ENCODE results near the gene CDK11A.
"Not testable (repeated sequence)": the region's sequence is repeated elsewhere in the genome, so short reads cannot be mapped to it uniquely, and the experiment has no call there.

The CDK11A gene

DNA sequence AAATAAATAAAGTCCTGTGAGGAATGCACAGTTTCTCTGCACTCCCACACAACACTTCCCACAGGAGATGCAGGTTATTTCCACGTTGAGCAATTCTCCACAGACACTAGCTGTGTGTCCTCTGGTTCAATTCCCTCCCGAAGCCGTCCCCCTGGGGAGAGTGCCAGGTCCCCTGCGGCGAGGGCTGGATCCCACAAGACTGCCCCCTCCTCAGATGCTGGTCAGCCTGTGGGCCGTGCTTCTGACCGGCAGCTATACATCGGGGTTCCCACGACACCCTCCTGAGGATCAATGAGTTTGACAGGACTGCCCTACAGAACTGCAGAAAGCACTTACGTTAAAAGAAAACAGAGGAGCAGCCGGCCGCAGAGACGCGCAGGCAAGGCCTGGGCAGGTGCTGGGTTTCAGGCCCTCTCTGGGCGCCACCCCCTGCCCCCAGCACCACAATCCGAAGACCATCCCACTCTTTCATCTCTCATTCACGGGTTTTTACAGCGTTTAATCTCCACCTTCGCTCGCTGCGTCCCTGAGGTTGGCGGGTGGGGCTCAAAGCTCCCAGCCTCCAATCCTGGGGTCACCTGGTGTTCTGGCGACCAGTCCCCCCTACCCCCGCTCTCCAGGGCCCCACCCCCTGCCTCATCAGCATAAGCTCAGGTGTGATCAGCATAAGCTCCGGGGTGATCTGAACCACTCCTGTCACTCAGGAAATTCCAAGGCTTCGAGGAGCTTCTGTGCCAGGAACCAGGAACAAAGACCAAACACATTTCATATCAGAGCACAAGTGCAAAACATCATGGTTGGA lies 40.9 kb downstream of the CDK11A start:
- DNase-seq (ENCODE audit: low read depth), result no peak

DNA sequence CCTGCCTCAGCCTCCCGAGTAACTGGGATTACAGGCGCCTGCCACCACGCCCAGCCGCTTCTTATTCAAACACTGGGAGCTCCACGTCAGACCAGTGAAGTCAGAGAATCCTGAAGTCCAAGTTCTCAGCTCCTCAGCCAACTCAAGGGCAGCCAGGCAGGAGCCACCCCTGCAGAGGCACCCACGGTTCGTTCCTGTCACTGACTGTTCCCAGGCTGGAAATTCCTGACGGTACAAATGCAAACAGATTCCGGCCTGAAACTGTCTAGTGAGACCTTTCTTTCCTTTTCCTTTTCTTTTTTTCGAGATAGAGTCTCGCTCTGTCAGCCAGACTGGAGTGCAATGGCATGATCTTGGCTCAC lies 43.3 kb downstream of the CDK11A start:
- no peak for DNase-seq (ENCODE audit: low read depth)

DNA sequence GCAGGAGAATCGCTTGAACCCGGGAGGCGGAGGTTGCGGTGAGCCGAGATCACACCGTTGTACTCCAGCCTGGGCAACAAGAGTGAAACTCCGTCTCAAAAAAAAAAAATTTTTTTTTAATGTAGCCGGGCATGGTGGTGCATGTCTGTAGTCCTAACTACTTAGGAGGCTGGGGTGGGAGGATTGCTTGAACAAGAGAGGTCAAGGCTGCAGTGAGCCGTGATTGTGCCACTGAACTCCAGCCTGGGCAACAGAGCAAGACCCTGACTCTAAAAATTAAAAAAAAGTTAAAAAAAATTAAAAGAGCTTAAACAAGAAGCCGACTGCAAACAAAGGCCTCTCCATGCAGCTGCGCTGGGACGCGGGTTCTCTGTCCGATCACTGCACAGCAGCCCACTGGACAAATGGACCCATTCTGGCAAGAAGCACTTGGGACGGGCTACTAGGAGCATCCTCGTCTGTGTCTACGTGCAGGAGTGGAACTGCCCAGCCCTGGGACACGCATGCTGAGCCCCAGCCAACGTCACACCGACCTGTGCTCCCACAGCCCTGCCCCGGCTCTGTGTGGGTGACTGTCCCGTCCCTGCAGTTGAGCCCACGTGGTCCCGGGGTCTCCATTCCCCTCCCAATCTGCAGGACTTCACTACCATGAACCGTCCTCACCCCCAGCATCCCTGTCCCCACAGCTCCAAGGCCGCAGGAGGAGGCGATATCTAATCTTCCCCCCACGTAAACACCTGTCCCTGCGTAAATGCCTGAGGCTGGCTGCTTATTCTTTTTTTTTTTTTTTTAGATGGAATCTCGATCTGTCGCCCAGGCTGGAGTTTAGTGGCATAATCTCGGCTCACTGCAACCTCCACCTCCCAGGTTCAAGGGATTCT lies 43.9 kb downstream of the CDK11A start:
- DNase-seq (ENCODE audit: low read depth), result no peak

DNA sequence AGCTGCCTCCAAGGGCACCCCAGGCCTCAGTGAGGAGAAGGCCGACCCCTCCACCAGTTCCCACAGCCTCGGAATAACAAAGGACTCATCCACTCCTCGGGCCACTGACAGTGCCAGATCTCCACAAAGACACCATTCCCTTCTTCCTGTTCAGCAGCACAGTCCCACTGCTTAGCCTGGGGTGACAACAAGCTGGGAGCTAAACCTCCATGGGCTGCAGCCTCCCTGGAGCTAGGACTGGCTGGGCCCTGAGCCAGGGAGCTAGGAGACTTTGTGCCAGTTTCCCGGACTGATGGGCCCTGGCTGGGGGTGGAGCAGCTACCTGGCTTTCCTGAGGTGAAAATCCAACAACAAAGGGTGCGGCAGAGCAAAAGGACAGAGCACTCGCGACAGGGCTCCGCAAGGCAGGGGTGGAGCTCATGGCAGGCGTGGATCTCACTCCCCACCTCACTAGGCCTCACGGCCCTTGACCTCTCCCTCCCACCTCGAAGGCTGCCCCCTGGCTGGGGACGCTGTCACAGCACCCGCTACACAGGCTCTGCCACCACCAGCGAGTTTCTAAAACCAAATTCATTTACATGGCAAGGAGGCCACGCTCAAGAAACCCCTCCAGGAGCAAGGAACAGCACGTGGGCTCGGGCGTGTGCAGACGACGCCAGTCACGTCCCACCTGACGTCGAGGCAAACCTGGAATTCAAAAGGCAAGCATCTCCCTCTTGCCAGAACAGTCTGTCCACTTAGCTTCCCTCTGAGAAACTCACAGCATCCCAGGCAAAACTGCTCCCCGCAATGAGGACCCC lies 45.4 kb downstream of the CDK11A start:
- peak; percentile 68 for DNase-seq (ENCODE audit: low read depth)

DNA sequence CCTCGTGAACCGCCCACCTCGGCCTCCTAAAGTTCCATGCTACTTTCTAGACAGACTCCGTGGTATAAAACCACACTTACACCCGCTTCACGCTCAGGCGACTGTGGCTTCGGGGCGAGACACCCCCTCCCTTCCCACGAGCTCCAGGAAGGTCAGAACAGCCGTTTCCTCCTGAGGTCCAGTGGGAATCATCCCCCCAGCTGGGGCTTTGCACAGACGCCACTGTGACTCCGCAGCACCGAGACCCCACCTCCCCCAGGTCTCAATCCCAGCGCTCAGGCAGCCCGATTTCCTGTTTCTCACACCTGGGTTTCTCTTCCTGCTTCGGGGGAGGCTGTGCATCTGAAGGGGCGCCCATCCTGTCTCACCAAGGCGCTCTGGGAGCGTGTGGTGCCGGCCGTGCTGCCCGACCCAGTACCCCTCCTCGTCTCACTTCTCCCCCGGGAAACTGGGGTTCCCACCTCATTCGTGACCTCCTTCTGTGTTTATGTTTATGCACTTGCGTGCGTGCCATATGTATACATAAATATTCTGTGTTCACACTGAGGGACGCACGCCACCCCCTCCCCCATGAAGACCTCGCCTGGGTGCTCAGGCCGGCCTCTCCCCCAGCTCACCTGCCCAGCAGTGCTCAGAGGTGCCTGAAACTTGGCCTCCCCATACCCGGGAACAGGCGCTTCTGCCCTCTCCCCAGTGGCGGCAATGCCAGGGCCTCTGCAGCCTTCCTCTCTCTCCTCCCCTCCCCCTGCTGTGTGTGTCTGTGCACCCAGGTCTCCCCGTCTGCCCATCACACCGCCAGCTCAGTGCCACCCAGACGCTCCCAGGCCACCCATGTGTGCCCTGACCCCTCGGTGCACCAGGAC lies 46.2 kb downstream of the CDK11A start:
- DNase-seq (ENCODE audit: low read depth), result peak; percentile 35

DNA sequence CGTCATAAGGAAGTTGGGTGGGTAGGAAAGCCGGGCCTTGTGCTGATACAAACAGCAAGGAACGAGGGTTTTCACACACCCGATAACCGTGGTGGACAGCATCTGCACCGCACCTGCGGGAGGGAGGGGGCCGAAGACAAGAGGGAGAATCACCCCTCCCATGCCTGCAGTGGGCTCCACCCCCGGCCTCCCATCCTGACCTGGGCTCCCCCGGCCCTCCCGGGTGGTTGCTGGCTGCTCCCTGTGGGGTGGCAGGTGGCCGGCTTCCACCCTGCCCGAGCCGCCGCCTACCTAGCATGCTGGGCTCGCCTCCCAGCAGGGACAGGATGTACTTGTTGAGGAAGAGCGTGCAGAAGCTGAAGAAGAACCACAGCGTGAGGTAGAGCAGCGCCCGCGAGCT lies 48.1 kb downstream of the CDK11A start:
- not testable (repeated sequence) for DNase-seq (ENCODE audit: low read depth)

DNA sequence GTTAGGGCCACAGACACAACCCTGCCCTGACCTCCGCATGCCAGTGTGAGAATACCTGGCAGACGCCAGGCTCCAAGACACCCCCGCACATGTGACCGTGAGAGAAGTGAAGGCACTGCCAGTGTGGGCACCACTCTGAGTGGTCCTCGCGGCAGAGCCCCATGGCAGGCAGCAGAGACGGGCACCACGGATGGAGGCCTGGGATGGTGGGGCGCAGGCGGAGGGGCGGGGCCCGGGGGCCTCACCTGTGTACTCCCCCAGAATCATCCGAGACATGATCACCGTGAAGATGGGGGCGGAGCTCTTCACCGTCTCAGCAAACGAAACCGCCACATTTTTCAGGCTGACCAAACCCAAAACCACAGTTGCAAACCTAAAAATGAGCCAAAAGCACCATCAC lies 48.9 kb downstream of the CDK11A start:
- DNase-seq (ENCODE audit: low read depth), result not testable (repeated sequence)

DNA sequence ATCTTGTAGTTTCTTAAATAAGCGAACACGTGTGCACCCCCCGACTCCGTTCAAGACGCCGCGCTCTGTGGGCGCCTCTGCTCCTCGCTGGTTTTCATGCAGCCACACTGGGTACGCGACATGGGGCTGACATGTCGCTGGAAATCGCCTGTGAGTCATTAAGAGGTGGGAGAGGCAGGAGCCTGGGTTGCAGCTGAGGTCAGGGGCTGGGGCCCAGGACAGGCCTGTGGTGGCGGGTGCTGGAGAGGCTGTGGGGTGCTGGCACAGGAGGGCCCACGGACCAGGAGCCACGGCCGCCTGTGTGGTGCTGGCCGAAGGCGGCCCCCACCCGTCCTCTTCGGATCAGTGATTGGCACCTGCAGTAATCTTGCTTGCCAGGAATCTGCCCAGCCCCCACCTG lies 49.4 kb downstream of the CDK11A start:
- not testable (repeated sequence) for DNase-seq (ENCODE audit: low read depth)

DNA sequence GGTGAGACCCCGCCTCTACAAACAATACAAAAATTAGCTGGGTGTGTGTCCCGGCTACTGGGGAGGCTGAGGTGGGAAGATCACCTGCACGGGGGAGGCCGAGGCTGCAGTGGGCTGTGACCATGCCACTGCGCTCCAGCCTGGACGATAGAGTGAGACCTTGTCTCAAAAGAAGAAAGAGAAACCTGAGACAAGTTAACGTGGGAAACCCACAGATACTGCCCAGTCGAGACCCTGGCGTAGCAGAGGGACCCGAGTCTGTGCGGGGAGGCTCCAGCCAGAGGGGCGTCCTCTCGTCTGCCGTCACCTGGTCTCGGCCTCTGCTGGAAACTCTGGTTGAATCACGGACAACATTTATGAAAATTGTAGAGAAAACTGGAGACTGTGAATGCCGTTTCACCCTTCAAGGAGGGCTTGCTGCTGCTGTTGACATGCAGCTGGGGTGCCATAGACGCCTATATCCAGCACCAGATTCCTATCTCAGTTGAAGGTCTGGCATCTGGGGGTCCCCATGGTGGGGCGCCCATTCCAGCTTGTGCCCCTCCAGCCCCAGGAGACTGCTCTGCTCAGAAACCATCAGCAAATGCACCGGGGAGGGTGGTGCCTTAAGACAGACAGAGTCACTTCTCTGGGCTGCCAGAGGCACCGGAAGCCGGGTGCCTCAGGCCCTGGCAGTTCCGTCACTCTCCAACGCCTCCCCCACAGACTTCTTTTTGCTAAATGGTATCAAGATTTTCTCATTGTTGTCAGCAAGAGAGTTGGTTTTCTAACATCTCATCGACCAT lies 51.8 kb downstream of the CDK11A start:
- DNase-seq (ENCODE audit: low read depth), result no peak

DNA sequence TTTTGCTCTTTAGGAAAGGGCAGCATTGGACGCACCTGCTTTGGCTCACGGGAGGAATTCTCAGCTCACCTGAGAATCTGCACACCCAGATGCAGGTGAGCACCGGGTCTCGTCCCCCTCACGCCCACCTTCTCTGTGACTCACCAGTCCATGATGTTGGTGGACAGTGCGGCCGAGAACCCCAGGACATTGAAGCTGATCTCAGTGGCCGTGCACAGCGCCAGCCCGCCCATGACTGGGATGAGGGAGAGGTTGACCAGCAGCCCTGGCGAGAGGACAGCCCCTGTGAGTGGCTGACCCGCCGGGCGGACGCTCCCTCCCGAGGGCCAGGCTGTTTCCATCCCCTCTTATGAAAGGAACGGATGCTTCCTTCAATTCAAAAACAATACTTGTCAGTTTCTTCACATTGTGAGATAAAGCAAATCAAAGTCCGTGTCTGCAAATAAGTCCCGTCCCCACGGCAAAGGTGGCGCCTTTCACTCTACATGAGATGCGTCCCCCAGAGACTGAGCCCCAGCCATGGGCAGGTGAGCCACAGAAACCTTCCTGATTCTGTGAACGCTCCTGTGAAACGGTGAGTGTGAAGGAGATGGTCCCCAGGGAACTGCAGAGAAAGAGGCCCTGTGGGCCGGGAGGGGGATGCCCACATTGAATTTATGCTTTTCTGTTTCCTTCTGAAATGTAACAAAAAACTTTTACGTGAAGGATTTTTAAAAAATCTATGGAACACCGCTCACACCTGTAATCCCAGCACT lies 52.6 kb downstream of the CDK11A start:
- DNase-seq (ENCODE audit: low read depth), result no peak

DNA sequence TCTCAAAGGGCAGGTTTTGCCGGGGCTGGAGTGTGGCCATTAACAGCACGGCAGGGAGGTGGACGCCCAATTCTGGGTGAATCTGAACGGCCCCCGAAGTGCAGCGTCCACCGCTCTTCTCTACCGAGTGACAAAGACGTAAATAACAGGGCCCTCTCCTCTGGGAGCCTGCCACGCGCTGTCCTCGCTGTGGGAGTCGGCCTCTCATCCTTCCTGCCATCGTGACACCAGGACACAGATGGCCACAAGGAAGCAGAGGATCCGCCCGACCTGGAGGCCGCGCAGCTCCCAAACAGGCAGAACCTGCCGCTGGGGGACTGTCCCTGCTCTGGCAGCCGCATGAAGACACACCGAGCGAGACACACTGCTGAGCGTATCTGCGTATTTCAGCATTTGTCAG lies 53.3 kb downstream of the CDK11A start:
- DNase-seq (ENCODE audit: low read depth), result no peak

DNA sequence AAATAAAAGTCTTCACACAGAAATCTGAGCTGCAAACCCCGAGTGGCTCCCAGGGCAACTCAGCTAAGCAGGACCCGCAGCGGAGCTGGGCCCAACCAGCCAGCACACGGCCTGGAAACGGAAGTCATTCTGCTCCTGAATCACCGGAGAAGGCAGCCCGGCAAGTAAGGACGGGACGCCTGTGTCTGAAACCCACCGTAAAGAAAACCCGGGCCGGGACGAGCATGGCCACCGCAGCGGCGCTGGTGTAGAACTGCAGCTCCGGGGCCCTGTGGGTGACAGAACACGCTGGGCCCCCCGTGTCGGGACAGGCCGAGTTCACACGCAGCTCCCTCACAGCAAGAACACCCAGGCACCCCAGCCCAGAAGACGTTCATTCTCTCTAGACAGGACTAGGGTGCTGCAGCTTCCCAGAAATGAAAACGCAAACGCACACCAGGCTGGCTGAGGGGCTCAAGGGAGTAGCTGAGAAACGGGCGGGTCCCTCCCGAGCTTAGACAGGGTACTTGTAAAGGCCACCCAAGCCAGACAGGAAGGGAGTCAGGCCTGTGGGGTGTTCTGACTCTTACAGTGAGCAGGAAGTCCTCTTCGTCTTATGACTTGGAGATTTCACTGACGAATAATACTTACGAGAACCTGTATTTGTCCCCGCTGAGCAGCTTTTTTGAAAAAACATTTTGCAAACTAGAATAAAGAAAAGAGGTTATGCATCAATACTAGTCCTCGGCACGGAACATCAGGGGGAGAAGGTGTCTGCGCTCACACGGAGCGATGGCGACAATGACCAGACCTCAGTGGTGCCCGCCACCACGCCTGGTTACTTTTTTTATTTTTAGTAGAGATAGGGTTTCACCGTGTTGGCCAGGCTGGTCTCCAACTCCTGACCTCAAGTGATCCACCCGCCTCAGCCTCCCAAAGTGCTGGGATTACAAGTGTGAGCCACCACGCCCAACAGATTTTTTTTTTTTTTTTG lies 54.4 kb downstream of the CDK11A start:
- no peak for DNase-seq (ENCODE audit: low read depth)

DNA sequence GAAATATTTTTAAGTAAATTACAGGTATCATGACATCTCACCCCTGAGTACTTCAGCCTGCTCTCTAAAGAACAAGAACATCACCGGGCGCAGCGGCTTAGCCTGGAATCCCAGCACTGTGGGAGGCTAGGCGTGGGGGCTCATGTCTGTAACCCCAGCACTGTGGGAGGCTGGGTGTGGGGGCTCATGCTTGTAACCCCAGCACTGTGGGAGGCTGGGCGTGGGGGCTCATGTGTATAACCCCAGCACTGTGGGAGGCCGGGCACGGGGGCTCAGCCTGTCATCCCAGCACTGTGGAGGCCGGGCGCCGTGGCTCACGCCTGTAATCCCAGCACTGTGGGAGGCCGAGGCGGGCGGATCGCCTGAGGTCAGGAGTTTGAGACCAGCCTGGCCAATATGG lies 57.6 kb downstream of the CDK11A start:
- DNase-seq (ENCODE audit: low read depth), result no peak

DNA sequence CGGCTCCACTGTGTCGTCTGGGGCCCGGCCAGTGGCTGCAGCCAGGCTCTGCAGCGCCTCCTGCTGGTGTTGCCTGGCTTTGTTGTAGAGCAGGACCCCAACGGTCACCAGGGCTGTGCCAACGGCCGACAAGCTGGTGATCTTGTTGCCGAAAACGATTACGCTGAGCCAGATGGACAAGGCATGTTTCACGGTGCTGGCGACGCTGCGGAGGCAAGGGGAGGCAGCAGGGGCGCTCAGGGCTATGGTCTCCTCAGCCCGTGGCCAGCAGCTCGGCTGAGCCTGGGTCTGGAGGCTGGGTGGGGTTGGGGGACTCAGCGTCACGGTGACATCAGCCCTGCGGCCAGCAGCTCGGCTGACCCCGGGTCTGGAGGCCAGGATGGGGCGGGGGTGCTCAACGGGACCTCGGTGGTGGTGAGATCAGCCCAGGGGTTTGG lies 58.3 kb downstream of the CDK11A start:
- peak; percentile 44 for DNase-seq (ENCODE audit: low read depth)

DNA sequence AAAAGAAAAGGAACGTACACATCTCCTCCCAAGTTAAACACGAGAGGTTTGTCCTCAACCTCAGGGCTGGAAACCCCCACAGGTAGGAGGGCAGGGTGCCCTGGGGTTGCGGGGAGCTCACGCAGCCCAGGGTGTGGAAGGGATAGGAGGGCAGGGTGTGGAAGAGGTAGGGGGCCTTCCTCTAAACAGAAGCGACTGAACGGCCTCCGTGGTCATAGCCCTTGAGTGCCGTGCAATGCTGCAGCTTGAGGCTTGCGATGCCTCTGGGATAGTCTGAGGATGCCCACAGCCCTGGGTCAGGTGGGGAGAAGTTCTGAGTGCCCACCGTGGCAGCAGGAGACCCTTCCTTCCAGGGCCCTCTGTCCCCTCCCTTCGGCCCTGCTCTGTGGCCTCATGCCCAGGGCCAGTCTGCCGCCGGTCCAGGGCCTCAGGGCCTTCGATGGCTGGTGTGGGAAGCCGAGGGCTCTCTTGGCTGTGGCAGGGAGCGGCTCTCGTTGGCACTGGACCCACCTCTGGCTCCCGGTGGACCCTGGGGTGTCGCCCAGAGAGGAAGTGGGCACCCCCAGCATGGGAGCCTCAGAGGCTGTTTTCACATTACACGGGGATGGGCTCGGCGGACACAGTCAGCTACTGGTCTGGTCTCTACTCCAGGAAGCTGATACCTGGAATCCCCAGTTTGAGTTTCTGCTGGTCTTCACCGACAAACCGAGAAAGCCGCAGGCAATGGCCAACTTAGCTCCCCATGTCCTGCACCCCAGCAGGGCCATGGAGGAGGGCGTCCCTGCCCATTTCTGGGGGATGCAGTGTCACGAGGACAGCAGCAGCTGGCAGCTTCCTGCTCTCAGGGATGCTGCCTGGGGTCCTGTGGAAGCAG lies 59.0 kb downstream of the CDK11A start:
- no peak for DNase-seq (ENCODE audit: low read depth)

DNA sequence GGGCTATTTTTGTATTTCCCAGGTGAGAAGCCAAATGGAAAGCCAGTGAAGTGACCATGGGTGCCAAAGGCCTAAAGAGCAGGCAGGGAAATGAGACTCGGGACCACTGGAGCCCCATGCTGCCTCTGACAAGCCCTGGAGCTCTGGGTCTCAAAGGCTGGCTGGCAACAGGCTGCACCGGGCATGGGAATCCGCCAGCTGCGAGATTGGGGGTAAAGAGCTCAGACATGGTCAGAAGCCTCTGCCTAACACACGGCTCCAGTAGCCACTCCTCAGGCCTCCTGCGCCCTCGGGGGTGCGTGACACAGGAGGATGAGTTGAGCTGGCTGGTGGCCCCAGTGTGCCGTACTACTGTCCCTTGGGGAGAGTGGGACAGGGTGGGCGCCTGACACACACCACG lies 59.8 kb downstream of the CDK11A start:
- DNase-seq (ENCODE audit: low read depth), result not testable (repeated sequence)

DNA sequence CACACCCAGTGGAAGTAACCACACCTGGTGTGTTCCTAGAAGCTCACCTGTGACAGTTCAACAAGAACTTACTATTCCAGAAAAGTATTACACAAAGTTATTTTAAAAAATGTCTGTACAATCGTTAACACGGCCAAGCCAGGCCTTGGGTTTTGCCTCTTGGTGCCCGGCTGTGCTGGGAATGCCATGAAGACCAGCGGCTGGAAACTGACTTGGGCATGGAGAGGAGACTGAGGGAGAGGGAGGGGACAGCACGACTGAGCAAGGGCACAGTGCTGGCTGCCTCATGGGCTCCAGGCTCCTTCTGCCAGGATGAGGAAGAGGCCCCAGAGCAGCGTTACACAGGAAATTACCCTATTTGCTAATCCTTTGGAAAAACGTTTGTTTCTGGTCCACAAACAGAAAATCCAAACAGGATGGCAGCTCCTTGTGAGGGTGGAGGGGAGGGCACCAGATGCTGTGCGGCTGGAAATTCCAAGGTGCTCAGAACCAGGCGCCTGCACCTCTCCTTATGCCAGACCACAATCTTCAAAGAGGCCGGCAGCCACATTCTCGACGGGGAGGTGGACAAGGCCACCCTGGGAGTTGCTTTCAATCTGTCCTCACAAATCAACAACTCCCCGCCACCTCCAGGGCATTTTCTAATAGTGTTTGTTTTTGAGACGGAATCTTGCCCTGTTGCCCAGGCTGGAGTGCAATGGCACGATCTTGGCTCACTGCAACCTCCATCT lies 61.2 kb downstream of the CDK11A start:
- DNase-seq (ENCODE audit: low read depth), result not testable (repeated sequence)

Measured in activated T-cell treated with anti-CD3 and anti-CD28 coated beads for 48 hours (primary cell).